Stimulated activated CD8-positive, alpha-beta memory T cell treated with anti-CD3 and anti-CD28 coated beads, Interleukin-12 subunit alpha, Interleukin-12 subunit beta, amount 100 ng/mL, for 4 hours (primary cell): ENCODE measurements around the gene TGFB2.

ENCODE experiments used
- DNase-seq: peaks from one replicate; pipeline ENCODE4 v3.0.0-alpha.2; 2020; ENCODE audit warnings: low read depth

Gene TGFB2

DNA sequence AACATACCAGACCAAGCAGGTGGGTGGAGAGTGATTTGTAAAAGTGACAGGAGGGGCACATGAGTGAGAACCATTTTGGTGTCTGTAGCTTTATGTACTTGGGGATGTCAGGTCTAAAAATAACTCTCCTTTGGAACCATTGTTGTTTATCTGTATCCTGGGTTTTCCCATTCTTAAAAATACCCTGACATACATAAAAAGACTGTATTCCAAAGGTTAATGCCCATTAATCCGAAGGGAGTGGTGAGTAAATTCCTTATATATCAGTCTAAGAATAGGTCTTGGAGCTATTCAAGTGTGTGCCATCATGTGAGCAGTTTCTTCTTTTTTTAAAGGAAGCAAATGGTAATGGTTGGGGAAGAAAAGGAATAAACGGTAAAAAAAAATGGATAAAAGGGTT lies 117.5 kb downstream of the TGFB2 start:
- DNase-seq, result no peak

DNA sequence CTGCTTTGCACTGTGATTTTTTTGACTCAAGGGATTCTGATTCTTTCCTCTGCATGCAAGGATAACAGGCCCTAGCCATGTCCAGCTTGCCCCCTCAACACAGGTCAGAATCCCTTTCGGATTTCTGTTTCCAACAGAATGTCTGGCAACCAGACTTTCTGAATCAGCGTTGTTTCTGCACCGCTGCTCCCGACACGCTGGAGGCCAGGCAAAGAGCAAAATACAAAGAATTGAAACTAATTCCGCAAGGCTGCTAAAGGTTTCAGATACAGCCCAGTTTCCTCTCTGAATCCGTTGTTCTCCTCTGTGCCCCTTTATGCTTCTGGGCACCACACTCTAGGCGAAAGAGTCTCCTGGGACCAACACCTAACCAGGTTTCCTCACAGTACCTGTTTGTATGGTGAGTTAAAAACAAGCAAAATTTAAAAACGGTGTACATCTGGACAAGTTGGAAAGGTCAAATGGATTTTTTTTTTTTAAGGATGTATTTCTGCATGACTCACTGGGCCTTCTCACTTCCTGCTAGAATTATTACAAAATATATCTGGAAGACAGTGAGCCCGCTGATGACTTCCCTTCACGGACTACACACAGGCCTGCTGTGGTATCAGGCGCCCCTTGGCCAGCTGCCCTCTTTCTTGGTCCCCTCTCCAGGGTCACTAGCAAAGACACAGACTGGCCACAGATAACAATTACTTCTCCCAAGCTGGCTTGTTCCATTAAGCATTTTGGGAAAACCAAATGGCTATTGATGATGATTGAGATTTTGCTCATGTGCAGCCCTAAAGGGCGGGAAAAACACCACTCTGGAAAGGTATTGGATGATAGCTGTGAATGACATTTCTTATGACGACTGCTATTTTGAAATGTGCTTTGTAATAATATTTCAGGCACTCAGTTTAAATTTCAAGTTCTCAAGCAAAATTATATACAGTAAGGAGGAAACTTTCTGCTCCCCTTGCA lies 118.3 kb downstream of the TGFB2 start:
- DNase-seq, result no peak

- no peak for DNase-seq
These were observed 119.7 kb downstream of the TGFB2 start for GRCh38 chr1:218464871-218465270.

DNA sequence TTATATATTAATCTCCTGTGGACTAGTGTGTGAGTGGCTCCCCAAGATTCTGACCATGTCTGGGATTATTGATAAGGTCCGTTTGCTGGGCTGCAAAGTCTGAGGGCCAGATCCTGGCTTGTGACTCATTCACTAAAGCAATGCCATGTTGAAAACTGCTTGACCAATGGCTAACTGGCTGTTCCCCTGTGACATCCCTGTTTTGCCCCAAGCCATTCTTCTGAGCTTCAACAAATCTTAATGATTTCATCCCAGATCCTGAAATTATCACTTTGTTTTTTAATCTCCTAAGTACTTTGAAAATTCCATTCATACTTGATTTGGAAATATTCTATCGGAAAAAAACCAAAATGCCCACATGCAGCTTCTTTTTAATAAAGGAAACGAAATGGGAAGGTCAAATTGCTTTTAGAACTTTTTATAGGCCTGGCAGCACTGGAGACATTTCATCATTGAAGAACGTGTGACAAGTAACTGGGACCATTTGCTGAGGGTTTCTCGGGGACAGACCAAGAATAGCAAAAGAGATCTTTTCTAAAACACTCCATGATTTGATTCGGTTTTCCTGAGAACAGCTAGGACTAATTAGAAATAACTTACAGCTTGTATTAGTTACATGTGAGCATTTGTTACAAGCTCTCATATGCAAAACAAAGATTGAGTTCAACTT lies 121.3 kb downstream of the TGFB2 start:
- DNase-seq, result no peak

GRCh38 chr1:218467101-218468072 lies 122.3 kb downstream of the TGFB2 start:
- DNase-seq, result no peak

GRCh38 chr1:218468711-218469110 lies 123.6 kb downstream of the TGFB2 start:
- DNase-seq, result no peak

DNA sequence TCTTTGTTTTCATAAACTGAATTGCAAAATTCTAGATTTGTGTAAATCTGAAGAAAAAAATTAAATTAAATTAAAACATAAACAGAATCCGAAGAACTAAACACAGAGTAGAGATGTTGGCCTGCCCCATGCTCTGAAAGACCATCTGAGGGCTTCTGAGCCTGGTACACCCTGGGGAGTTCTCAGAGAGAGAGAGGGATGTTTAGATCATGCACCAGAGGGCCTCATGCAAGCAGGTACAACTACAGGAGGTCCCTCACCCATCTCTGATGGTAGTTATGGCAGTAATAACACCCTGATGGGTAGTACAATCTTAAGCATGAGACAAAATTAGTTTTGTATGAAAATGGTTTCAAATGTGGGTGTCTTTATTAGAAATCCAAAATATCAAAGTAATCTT lies 127.7 kb downstream of the TGFB2 start:
- DNase-seq, result no peak

- DNase-seq, result no peak
These were observed 128.4 kb downstream of the TGFB2 start for GRCh38 chr1:218473522-218473921.

GRCh38 chr1:218474128-218474527 lies 129.0 kb downstream of the TGFB2 start:
- no peak for DNase-seq

DNA sequence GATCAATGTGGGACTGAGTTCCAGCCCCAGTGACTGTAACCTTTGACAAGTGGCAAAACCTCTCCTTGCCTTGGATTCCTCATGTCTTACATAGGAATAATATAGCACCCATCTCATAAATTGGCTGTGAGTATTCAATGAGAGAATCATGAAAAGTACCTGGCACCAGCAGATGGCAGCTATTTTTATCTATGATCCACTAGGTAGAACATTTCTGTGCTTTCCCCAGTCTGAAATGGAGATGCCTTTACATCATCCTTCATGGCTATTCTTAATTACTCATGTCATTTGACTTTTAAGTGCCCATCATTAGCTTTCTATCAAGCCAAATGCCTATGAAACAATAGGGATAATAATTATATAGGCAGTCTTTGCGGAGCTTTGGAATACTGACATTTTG lies 130.1 kb downstream of the TGFB2 start:
- DNase-seq, result no peak

GRCh38 chr1:218475699-218476098 lies 130.6 kb downstream of the TGFB2 start:
- DNase-seq, result no peak

- no peak for DNase-seq
These were observed 131.2 kb downstream of the TGFB2 start for GRCh38 chr1:218476385-218476784.

GRCh38 chr1:218478336-218478735 lies 133.2 kb downstream of the TGFB2 start:
- DNase-seq, result no peak

DNA sequence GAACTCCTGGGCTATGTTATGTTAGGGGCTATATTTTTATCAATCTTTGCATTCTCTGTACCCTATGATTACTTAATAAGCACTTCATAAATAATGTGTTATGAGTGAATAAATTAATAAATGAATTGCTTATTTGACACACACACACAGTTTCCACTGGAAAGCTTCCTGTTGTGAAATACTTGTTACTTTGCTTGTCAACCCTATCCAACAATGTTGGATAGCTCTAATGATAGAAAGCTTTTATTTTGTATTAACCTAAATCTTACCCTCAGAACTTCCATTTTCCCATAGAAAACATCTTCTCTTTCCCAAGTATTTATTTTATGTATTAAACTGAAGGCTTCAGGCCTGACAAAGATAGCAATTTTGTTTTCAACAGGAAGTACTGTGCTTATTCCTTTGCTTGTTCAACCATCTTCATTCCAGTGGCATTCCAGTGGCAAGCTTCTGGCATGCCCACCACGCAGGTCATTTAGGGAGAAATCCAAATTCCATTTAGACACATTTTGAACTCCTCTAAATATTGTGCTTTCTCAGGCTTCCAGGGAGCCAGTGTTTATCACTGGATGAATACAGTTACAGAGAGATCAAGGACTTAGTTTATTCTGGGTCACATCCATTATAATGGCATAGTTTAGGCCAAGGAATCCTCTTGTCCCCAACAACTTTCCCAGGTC lies 134.4 kb downstream of the TGFB2 start:
- no peak for DNase-seq

DNA sequence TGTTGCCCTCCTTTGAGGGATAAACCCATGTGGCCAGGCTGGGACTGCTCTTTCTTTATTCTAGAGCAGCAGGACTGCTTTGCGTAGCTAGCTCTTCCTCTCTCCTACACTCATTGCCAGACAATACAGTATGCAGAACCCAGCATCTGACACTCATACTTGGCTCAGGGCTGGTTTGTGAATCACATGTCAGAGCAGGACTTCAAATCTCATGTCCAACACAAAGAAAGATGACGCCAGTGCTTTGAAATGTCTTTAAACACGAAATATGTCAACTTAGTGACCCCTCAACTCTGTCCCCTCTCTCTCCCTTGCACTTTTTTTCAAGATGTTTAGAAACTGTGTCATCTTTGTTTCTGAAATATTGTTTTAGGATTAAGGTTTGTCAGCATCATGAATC lies 135.0 kb downstream of the TGFB2 start:
- no peak for DNase-seq

GRCh38 chr1:218480588-218481099 lies 135.5 kb downstream of the TGFB2 start:
- DNase-seq, result no peak

DNA sequence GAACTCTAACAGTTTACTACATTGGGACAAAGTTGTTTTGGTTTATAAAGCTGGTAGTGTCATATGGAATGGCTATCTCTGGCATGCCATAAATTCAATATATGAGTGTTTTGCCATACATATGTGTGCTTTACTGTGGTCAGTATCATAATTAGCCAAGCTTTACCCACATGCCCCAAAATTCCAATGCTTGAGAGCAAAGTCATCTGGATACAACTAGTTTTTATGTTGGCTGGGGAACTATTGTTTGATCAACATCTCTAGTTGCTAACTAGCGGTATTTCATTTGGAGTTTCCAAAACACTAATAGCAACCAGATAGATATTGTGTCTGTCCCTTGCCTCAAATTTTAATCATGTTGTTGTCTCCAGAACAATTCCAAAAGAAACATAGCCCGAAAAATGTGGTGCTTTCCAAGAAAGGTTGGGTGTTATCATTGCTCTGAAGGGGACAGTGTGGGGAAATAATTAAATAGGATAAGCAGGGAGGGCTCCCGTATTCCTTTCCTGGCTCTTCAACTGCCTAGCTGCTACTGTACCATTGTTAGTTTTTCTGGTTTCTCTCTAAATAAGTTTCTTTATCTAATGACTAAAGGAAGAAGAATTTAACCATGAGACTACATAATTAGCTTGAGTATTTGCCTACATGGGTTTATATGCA lies 136.1 kb downstream of the TGFB2 start:
- DNase-seq, result no peak

DNA sequence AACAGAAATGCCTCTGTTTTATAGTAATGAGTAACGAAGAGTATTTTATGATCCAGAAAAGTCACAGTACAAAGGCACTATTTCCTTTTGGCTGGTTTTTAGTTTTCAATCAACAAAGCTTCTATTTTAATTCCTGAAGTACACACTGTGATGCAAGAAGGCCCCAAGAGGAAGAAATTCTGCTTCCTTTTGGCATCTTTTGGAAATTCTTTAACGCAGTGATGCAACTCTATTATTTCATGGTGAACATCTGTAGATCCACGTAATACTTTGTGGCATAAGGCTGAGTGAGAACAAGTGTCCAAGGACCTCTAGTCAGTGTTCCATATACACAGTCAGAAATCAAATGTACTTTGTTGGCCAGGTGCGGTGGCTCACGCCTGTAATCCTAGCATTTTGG lies 137.5 kb downstream of the TGFB2 start:
- DNase-seq, result no peak

GRCh38 chr1:218485241-218485928 lies 140.2 kb downstream of the TGFB2 start:
- DNase-seq, result no peak

DNA sequence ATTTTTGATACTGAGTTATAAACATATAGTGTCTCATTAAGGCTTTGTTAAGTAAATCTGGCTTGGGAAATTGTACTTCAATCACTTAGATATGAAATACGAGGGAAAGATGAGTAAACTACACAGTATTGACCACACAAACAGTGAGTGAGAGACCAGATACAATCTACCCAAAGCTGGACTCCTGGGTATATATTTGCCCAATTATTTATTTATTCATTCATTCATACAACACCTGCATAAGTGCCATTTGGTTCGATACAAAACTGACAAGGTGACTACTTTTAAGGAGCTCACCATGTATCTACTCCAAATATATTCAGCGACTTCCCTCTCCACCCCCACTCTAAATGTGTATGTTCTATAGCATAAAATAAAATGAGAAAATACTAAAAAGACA lies 143.4 kb downstream of the TGFB2 start:
- no peak for DNase-seq
